Stimulated activated naive CD4-positive, alpha-beta T cell (primary cell): Measurements from ENCODE around the gene LEKR1.

ENCODE experiments used
- DNase-seq, 6 experiments: peaks; one replicate each; lab custom pipeline; 2025; lab: John Stamatoyannopoulos, UW

The LEKR1 gene

GRCh38 chr3:157058392-157059071, 232.4 kb downstream of the LEKR1 start:
- no peak for DNase-seq

- no peak for DNase-seq
Measured at GRCh38 chr3:157059181-157059580, 233.0 kb downstream of the LEKR1 start.

- no peak for DNase-seq
Measured at GRCh38 chr3:157059661-157060060, 233.5 kb downstream of the LEKR1 start.

GRCh38 chr3:157061265-157061664, 235.1 kb downstream of the LEKR1 start:
- no peak for DNase-seq

GRCh38 chr3:157063469-157063868, 237.3 kb downstream of the LEKR1 start:
- DNase-seq: no peak

- no peak for DNase-seq
Measured at GRCh38 chr3:157063926-157064325, 237.8 kb downstream of the LEKR1 start.

- DNase-seq: no peak
Measured at GRCh38 chr3:157064402-157064801, 238.2 kb downstream of the LEKR1 start.

GRCh38 chr3:157065201-157065600, 239.0 kb downstream of the LEKR1 start:
- DNase-seq: no peak

- no peak for DNase-seq
Measured at GRCh38 chr3:157066335-157067098, 240.4 kb downstream of the LEKR1 start.

- DNase-seq: peak in 1 of 6 experiments; percentile 34
Measured at GRCh38 chr3:157067114-157067513, 241.0 kb downstream of the LEKR1 start.

- DNase-seq: no peak
Measured at GRCh38 chr3:157069406-157069805, 243.3 kb downstream of the LEKR1 start.

GRCh38 chr3:157069846-157070677, 243.9 kb downstream of the LEKR1 start:
- no peak for DNase-seq

- no peak for DNase-seq
Measured at GRCh38 chr3:157070678-157070999, 244.5 kb downstream of the LEKR1 start.

- DNase-seq: no peak
Measured at GRCh38 chr3:157071744-157072525, 245.8 kb downstream of the LEKR1 start.

- DNase-seq: no peak
Measured at GRCh38 chr3:157073810-157074209, 247.7 kb downstream of the LEKR1 start.

- DNase-seq: no peak
Measured at GRCh38 chr3:157074490-157074889, 248.3 kb downstream of the LEKR1 start.

- no peak for DNase-seq
Measured at GRCh38 chr3:157074981-157075380, 248.8 kb downstream of the LEKR1 start.

GRCh38 chr3:157075693-157076420, 249.7 kb downstream of the LEKR1 start:
- no peak for DNase-seq

GRCh38 chr3:157077565-157077991, 251.4 kb downstream of the LEKR1 start:
- no peak for DNase-seq

GRCh38 chr3:157078131-157078810, 252.1 kb downstream of the LEKR1 start:
- DNase-seq: no peak

GRCh38 chr3:157078811-157079185, 252.6 kb downstream of the LEKR1 start:
- no peak for DNase-seq
